Measurements from ENCODE around the gene TACR2.
A peak's percentile ranks its signal among the peaks of the same experiment; 100 is the strongest.

The TACR2 gene

GRCh38 chr10:69407621-69408301 is 9.0 kb downstream of the TACR2 start:
- peak; percentile 60 for DNase-seq (ENCODE audit: low read depth, low spot score)
- no peak overlapping the region for H3K4me3 ChIP-seq (ENCODE audit: low read length)

GRCh38 chr10:69406816-69407580 is 9.7 kb downstream of the TACR2 start:
- no peak overlapping the region for H3K4me3 ChIP-seq (ENCODE audit: low read length)

GRCh38 chr10:69406302-69406811 is 10.4 kb downstream of the TACR2 start:
- H3K4me3 ChIP-seq (ENCODE audit: low read length) = no peak overlapping the region
- no peak for DNase-seq (ENCODE audit: low read depth, low spot score)

More at GRCh38 chr10:69406816-69407580, 9.7 kb downstream of the TACR2 start:
- no peak for DNase-seq (ENCODE audit: low read depth, low spot score)

GRCh38 chr10:69405221-69405620 is 11.5 kb downstream of the TACR2 start:
- no peak for DNase-seq (ENCODE audit: low read depth, low spot score)
- H3K4me3 ChIP-seq (ENCODE audit: low read length) = no peak overlapping the region

GRCh38 chr10:69404786-69405185 is 11.9 kb downstream of the TACR2 start:
- no peak for DNase-seq (ENCODE audit: low read depth, low spot score)
- no peak overlapping the region for H3K4me3 ChIP-seq (ENCODE audit: low read length)

GRCh38 chr10:69403519-69403918 is 13.2 kb downstream of the TACR2 start:
- no peak overlapping the region for H3K4me3 ChIP-seq (ENCODE audit: low read length)
- DNase-seq (ENCODE audit: low read depth, low spot score) = no peak

GRCh38 chr10:69403066-69403465 is 13.7 kb downstream of the TACR2 start:
- H3K4me3 ChIP-seq (ENCODE audit: low read length) = no peak overlapping the region
- DNase-seq (ENCODE audit: low read depth, low spot score) = no peak

- no peak for DNase-seq (ENCODE audit: low read depth, low spot score)
These were observed 14.3 kb downstream of the TACR2 start for GRCh38 chr10:69402386-69402785.

GRCh38 chr10:69401416-69401815 is 15.3 kb downstream of the TACR2 start:
- no peak overlapping the region for H3K4me3 ChIP-seq (ENCODE audit: low read length)
- no peak for DNase-seq (ENCODE audit: low read depth, low spot score)

More at GRCh38 chr10:69402386-69402785, 14.3 kb downstream of the TACR2 start:
- no peak overlapping the region for H3K4me3 ChIP-seq (ENCODE audit: low read length)

- no peak overlapping the region for H3K4me3 ChIP-seq (ENCODE audit: low read length)
These were observed 15.8 kb downstream of the TACR2 start for GRCh38 chr10:69400936-69401335.

GRCh38 chr10:69398466-69398865 is 18.3 kb downstream of the TACR2 start:
- DNase-seq (ENCODE audit: low read depth, low spot score) = no peak
- H3K4me3 ChIP-seq (ENCODE audit: low read length) = no peak overlapping the region

More at GRCh38 chr10:69400936-69401335, 15.8 kb downstream of the TACR2 start:
- DNase-seq (ENCODE audit: low read depth, low spot score) = no peak

- no peak overlapping the region for H3K4me3 ChIP-seq (ENCODE audit: low read length)
- DNase-seq (ENCODE audit: low read depth, low spot score) = no peak
These were observed 18.7 kb downstream of the TACR2 start for GRCh38 chr10:69397972-69398371.

- no peak overlapping the region for H3K4me3 ChIP-seq (ENCODE audit: low read length)
- no peak for DNase-seq (ENCODE audit: low read depth, low spot score)
These were observed 22.7 kb downstream of the TACR2 start for GRCh38 chr10:69394020-69394419.

GRCh38 chr10:69392481-69393000 is 24.2 kb downstream of the TACR2 start:
- peak; percentile 79 for DNase-seq (ENCODE audit: low read depth, low spot score)
- H3K4me3 ChIP-seq (ENCODE audit: low read length) = no peak overlapping the region

- no peak for DNase-seq (ENCODE audit: low read depth, low spot score)
- H3K4me3 ChIP-seq (ENCODE audit: low read length) = no peak overlapping the region
These were observed 25.6 kb downstream of the TACR2 start for GRCh38 chr10:69391158-69391557.

GRCh38 chr10:69389827-69390490 is 26.8 kb downstream of the TACR2 start:
- DNase-seq (ENCODE audit: low read depth, low spot score) = peak; percentile 42
- H3K4me3 ChIP-seq (ENCODE audit: low read length) = no peak overlapping the region

GRCh38 chr10:69388488-69388887 is 28.2 kb downstream of the TACR2 start:
- no peak overlapping the region for H3K4me3 ChIP-seq (ENCODE audit: low read length)
- DNase-seq (ENCODE audit: low read depth, low spot score) = no peak

- H3K4me3 ChIP-seq (ENCODE audit: low read length) = no peak overlapping the region
- no peak for DNase-seq (ENCODE audit: low read depth, low spot score)
These were observed 29.2 kb downstream of the TACR2 start for GRCh38 chr10:69387500-69387899.

GRCh38 chr10:69385454-69386350 is 31.0 kb downstream of the TACR2 start:
- DNase-seq (ENCODE audit: low read depth, low spot score) = no peak
- H3K4me3 ChIP-seq (ENCODE audit: low read length) = no peak overlapping the region

Data from Jurkat, Clone E6-1 (cell line).